ENCODE data around the gene MAD1L1.

MAD1L1 gene

DNA sequence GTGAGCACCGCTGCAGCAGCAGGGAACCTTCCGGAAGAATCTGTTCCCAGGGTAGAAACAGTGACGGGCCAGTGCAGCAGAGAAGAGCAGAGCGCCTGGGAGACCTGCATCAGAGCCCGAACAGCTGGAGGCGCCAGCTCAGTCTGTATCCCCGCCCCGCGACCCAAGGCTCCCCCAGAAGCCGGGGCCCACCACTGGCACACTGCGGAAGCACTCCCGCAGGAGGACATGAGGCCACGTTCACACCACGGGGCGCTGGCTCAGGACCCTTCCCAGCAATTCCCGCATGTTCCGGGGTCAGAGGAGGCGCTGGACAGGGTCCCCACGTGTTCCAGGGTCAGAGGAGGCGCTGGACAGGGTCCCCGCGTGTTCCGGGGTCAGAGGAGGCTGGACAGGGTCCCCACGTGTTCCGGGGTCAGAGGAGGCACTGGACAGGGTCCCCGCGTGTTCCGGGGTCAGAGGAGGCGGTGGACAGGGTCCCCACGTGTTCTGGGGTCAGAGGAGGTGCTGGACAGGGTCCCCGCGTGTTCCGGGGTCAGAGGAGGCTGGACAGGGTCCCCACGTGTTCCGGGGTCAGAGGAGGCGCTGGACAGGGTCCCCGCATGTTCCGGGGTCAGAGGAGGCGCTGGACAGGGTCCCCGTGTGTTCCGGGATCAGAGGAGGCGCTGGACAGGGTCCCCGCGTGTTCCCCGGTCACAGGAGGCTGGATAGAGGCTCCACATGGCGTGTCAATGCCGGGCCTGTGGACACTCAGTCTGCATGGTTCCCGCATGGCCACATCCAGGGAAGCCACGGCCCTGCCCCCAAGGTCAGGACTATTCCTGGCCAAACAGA lies 117.6 kb downstream of the MAD1L1 start:
- TF ChIP-seq CTCF (IDR thresholded peaks at IDR 0.05), result no peak

- no peak for TF ChIP-seq CTCF (IDR thresholded peaks at IDR 0.05)
Measured at GRCh38 chr7:2114052-2114451, 118.7 kb downstream of the MAD1L1 start.

DNA sequence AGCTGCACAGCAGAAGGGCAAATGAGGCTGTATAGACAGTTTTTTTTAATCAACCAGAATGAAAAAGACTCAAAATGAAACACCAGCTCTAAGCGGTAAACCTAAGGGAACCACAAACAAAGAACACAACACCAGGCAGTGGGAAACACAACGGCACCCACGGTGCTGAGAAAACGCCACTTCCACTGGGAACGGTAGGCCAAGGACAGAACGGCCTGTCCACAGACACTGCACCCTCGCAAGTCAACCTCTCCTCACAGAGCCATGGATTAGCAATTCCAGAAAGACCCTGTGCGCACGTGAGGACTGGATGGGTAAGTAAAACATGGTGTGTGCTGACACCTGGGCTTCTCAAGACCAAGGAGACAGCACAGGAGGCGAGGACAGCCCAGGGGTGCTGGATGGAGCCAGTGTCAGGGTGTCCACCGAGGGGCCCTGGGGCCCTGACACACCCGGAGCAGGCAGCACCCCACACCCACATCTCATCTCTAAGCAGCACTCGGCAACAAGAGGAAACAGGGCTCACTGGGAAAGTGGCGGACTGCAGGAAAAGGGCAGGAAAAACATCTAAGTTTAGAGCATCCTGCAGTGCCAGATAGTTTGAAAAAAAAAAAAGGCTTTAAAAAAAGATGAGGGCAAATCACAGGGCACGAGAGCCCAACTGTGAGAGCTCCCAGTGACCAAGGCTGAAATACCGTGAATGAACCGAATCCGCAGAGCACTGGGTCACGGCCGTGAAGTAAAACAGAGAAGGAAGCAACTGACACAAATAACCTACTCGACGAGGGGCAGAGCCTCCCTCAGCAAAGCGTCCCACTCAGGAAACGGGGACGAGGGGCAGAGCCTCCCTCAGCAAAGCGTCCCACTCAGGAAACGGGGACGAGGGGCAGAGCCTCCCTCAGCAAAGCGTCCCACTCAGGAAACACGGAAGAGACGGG lies 120.2 kb downstream of the MAD1L1 start:
- TF ChIP-seq CTCF (IDR thresholded peaks at IDR 0.05), result no peak

DNA sequence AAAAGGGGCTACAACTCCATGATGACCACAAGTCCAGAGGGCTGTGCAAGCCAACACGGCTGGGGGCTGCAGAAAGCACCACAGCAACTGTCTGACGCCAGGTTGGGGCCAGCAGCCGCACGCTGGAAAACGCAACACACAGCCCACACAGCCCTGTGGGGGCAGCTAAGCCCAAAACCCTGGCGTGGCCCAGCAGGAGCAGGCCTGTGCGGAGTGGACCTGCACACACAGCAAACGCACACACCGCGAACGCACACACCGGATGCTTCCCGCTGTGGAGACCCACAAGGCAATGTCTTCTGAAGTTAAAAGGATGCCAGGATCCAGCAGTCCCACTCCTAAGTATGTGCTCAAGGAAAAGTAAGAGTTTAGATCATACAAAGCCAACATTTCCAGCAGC lies 121.2 kb downstream of the MAD1L1 start:
- TF ChIP-seq CTCF (IDR thresholded peaks at IDR 0.05), result no peak

DNA sequence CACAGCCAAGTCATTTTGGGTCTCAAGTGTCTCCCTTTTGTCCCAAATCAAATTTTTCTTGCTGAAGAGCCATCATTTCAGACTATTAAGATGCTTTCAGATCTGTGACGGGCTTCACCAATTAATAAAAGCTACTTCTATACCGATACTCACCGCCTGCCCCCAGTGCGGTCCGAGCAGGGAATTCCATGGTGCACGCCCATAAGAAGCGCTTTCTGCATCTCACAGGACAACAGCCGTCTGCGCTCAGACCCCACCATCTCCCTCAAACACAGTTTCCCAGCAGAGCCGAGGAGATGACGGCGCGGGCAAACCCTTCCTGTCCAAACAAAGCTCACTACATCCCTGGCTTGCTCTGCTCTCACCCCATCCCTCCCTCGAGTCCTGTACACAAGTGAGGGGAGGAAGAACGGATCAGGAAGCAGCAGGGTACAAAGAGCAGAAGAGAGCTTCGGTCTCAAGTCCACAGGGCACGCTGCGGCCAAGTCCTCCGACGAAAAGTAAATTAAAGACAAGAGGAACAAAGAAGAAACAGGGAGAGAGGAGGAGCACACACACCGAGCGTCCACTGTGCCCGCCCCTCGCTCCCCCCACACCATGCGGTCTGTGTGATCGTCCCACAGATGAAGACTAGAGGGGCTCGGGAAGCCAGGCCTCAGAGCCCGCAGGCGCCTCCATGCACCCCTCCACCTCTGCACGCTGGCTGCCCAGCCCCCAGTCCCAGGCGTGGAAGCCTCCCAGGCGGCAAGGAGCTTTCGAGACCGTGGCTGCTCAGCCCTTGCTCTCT lies 121.9 kb downstream of the MAD1L1 start:
- no peak for TF ChIP-seq CTCF (IDR thresholded peaks at IDR 0.05)

- TF ChIP-seq CTCF (IDR thresholded peaks at IDR 0.05), result no peak
Measured at GRCh38 chr7:2109936-2110609, 122.7 kb downstream of the MAD1L1 start.

Measured in LNCAP (cell line).